ENCODE data around the gene INO80B. TPM values are rescaled to one million over a fixed set of nuclear protein-coding genes. Genes with fewer than 3 reads are reported as not detected.

Gene INO80B
- total RNA-seq, 2 experiments from 2014 or later = 29.2 to 44.5 TPM

GRCh38 chr2:74486141-74486540 is 31.3 kb downstream of the INO80B start:
- intact Hi-C loops (cut with micrococcal nuclease; ENCODE audit: unreplicated experiment) = no loop called here
- Histone ChIP-seq H3K79me2 (ENCODE audit: insufficient read depth, low read depth, low read length) (peaks cover 20% of the 10 kb centered on the region), H4K20me1 (ENCODE audit: insufficient read depth, low read length) (no peaks in the 10 kb centered on the region), H3K36me3 (ENCODE audit: insufficient read depth, low read length) (peaks cover 30% of the 10 kb centered on the region), H3K9me3 (ENCODE audit: low read length) (no peaks in the 10 kb centered on the region), H3K4me2 (ENCODE audit: low read length) (no peak overlapping the region), H3K9me2 (ENCODE audit: insufficient read depth, low read length) (no peaks in the 10 kb centered on the region), H2AFZ (ENCODE audit: low read length) (no peak overlapping the region), H3K4me1 (ENCODE audit: insufficient read depth, low read length, poor library complexity, severe bottlenecking) (peaks cover 12% of the 10 kb centered on the region), H3K4me3 (ENCODE audit: low read depth, low read length, poor library complexity, severe bottlenecking) (no peak overlapping the region), H3K27ac (ENCODE audit: low read depth, low read length, poor library complexity, severe bottlenecking) (no peak overlapping the region)
- ChIA-PET POLR2A (no interaction called here), CTCF (ENCODE audit: unreplicated experiment) (no interaction called here)
- no TSS peak for BruUV-seq (replicated peaks)
- DNase-seq (ENCODE audit: low spot score) = no peak
- TF ChIP-seq EZH2phosphoT487 (IDR thresholded peaks at IDR 0.05; ENCODE audit: borderline replicate concordance, low read depth, low read length) (no peak), CTCF (conservative IDR thresholded peaks at IDR 0.05; ENCODE audit: low read length) (no peak)

DNA sequence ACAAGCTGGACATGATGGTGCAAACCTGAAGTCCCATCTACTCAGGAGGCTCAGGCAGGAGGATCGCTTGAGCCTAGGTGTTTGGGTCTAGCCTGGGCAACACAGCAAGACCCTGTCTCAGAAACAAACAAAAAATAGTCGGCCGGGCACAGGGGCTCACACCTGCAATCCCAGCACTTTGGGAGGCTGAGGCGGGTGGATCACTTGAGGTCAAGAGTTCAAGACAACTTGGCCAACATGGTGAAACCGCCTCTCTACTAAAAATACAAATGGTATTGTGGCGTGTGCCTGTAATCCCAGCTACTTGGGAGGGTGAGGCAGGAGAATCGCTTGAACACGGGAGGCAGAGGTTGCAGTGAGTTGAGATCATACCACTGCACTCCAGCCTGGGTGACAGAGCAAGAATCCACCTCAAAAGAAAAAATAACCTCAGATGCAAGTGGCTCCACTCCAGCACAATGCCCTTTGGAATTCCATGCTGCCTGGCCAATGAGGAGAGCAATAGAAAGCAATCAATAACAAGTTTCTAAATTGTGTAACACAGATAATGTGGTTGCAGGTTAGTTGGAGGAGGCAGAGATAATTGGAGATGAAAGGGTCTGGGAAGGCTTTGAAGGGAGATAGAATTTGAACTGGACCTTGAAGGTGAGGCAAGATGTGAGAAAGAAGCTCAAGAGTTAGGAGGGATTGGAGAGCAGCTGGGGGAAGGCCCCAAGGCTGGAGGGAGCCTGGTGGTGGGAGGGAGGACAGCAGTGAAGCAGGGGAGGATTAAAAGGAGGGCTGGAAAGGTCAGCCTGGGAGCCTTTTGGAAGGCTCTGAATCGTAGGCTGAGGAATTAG is 34.0 kb downstream of the INO80B start:
- Histone ChIP-seq H3K4me1 (ENCODE audit: insufficient read depth, low read length, poor library complexity, severe bottlenecking) (peaks cover under 1% of the 10 kb centered on the region), H2AFZ (ENCODE audit: low read length) (no peak overlapping the region), H4K20me1 (ENCODE audit: insufficient read depth, low read length) (no peaks in the 10 kb centered on the region), H3K9me2 (ENCODE audit: insufficient read depth, low read length) (no peaks in the 10 kb centered on the region), H3K4me3 (ENCODE audit: low read depth, low read length, poor library complexity, severe bottlenecking) (no peak overlapping the region), H3K9me3 (ENCODE audit: low read length) (no peaks in the 10 kb centered on the region), H3K79me2 (ENCODE audit: insufficient read depth, low read depth, low read length) (peaks cover 4% of the 10 kb centered on the region; the same call in 1 of the 2 replicates), H3K4me2 (ENCODE audit: low read length) (no peak overlapping the region), H3K36me3 (ENCODE audit: insufficient read depth, low read length) (peaks cover 54% of the 10 kb centered on the region), H3K27ac (ENCODE audit: low read depth, low read length, poor library complexity, severe bottlenecking) (no peak overlapping the region)
- ChIA-PET CTCF (ENCODE audit: unreplicated experiment) (no interaction called here), POLR2A (interaction anchor here (0.5 to 0.9 kb wide), 3 partner anchors 16 to 78 kb away, joined by 3 to 4 read pairs (median 3); partner anchors contain the start of gene PCGF1)
- DNase-seq (ENCODE audit: low spot score) = no peak
- intact Hi-C loops (cut with micrococcal nuclease; ENCODE audit: unreplicated experiment) = no loop called here
- TF ChIP-seq EZH2phosphoT487 (IDR thresholded peaks at IDR 0.05; ENCODE audit: borderline replicate concordance, low read depth, low read length) (no peak), CTCF (conservative IDR thresholded peaks at IDR 0.05; ENCODE audit: low read length) (no peak)
- BruUV-seq (replicated peaks) = no TSS peak

DNA sequence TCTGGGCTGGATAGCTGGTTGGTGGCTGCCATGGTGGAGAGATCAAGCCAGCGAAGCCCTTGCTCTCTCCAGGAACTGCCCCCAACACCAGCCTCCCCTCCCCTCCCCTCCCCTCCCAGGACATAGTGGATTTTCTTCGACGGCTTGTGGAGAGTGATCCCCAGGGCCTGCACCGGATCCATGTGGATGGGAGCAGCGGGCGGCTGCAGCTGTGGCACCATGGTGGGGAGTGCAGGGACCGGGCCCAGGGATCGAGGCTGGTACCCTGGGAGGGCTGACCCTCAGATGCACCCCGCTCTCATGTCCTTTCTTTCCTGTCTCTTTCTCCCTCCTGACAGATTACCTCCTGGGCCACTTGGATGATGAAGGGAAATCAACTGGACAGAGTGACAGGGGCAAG is 35.0 kb downstream of the INO80B start:
- BruUV-seq (replicated peaks) = no TSS peak
- Histone ChIP-seq H3K4me1 (ENCODE audit: insufficient read depth, low read length, poor library complexity, severe bottlenecking) (no peaks in the 10 kb centered on the region), H4K20me1 (ENCODE audit: insufficient read depth, low read length) (no peaks in the 10 kb centered on the region), H3K4me2 (ENCODE audit: low read length) (no peak overlapping the region), H3K4me3 (ENCODE audit: low read depth, low read length, poor library complexity, severe bottlenecking) (no peak overlapping the region), H3K9me3 (ENCODE audit: low read length) (no peaks in the 10 kb centered on the region), H3K79me2 (ENCODE audit: insufficient read depth, low read depth, low read length) (no peaks in the 10 kb centered on the region), H3K9me2 (ENCODE audit: insufficient read depth, low read length) (no peaks in the 10 kb centered on the region), H2AFZ (ENCODE audit: low read length) (no peak overlapping the region), H3K27ac (ENCODE audit: low read depth, low read length, poor library complexity, severe bottlenecking) (no peak overlapping the region), H3K36me3 (ENCODE audit: insufficient read depth, low read length) (peaks cover 60% of the 10 kb centered on the region)
- intact Hi-C loops (cut with micrococcal nuclease; ENCODE audit: unreplicated experiment) = no loop called here
- DNase-seq (ENCODE audit: low spot score) = no peak
- TF ChIP-seq CTCF (conservative IDR thresholded peaks at IDR 0.05; ENCODE audit: low read length) (no peak), EZH2phosphoT487 (IDR thresholded peaks at IDR 0.05; ENCODE audit: borderline replicate concordance, low read depth, low read length) (no peak)
- ChIA-PET CTCF (ENCODE audit: unreplicated experiment) (interaction anchor here (0.6 kb wide), 1 partner anchor 361 kb away, joined by 3 read pairs; no protein-coding TSS in a partner anchor), POLR2A (interaction anchor here (0.6 to 0.9 kb wide), 2 partner anchors 17 kb away, joined by 3 to 4 read pairs; partner anchors contain the start of gene PCGF1)

Measured in OCI-LY7 (cell line).